ENCODE results near the gene GAN.

Gene GAN

GRCh38 chr16:81357711-81358260, 43.0 kb downstream of the GAN start:
- DNase-seq (ENCODE audit: low read depth, low spot score), result no peak

GRCh38 chr16:81358860-81359259, 44.1 kb downstream of the GAN start:
- no peak for DNase-seq (ENCODE audit: low read depth, low spot score)

DNA sequence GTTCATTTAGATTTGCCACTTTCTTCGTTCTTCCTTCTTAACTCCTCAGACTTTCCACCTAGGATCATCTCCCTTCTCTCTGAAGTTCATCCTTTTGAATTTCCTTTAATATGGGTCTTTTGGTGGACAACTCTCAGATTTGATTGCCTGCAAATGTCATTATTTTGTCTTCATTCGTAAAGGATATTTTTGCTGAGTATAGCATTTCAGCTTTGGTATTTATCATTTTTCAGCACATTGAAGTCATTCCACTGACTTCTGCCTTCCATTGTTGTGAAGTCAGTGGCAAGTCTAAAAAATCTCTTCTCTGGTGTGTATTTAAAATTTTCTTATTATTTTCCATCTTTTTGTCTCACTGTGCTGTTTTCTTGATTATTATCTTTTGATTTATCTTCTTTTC, 45.4 kb downstream of the GAN start:
- no peak for DNase-seq (ENCODE audit: low read depth, low spot score)

DNA sequence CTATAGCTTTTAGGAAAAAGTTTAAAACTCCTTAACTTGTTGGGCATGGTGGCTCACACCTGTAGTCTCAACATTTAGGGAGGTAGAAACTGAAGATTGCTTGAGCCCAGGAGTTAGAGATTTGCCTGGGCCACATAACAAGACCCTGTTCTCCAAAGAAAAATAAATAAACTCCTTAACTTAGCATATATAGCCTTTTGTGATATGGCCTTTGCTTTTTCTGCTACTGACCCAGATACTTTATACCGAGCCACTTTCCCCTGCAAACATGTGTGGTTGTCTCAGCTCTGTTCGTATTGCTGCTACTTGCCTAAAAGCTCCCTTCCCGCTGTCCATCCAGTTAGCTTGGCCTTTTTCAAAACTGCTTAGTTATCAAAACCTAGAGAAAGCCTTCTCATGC, 51.0 kb downstream of the GAN start:
- no peak for DNase-seq (ENCODE audit: low read depth, low spot score)

DNA sequence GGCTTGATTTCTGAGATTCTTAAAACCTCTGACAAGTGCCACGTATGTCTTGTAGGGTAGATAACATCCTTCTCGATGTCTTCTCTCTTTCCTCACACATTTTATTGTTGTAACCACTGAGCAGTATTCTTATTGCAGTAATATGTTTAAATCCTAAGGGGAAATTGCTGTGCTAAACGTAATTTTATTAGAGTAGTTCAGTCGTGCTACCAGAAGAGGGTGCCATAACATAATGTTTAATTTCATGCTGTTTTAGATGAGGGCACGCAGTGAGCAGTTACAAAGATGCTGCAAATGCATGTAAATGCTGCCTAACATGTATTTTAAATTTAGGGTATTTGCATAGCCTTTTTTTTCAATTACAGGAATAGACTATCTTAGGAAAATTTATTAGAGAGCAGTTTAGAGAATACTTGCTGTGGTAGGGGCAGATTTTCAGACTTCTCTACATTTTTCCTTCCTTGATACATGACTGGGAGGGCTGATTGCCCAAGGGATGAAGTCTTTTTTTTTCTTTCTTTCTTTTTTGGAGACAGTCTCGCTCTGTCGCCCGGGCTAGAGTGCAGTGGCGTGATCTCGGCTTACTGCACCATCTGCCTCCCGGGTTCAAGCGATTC, 51.7 kb downstream of the GAN start:
- DNase-seq (ENCODE audit: low read depth, low spot score), result no peak

DNA sequence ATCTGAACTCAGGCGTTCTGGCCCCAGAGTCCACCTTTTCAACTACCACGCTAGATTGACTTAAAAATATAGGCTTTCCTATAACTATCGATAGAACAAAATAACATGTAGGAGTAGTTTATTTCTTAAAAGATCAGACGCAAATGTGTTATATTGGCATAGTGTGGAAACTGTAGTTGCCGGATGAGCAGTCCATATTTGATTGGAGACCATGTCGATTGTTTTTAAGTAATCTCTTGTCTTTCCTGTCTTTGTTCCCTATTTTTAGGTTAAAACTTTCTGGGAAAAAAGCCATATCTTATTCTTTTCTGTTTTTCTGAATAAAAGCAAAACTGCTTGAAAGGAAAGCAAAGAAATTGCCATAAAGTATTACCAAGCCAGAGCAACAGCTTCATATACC, 53.1 kb downstream of the GAN start:
- no peak for DNase-seq (ENCODE audit: low read depth, low spot score)

GRCh38 chr16:81369888-81370504, 55.2 kb downstream of the GAN start:
- DNase-seq (ENCODE audit: low read depth, low spot score), result no peak

DNA sequence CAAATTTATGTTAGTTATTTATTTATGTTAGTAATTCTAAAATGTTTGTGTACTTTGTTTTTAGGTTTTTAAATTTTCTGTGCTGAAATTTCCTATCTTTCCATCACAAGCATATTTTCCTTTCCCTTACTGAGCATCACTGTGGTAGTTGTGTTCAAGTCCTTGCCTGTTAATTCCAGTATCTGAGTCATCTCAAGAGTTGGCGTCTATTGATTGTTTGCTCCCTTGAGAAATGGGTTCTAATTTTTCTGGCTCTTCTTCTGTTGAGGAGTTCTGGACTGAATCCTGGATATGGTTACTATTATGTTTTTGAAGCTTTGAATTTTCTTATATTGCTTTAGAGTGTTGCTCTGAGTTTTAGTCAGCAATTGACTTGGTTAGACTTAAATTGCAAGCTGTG, 56.3 kb downstream of the GAN start:
- DNase-seq (ENCODE audit: low read depth, low spot score), result no peak

- no peak for DNase-seq (ENCODE audit: low read depth, low spot score)
Observed at GRCh38 chr16:81374550-81374949, 59.8 kb downstream of the GAN start.

DNA sequence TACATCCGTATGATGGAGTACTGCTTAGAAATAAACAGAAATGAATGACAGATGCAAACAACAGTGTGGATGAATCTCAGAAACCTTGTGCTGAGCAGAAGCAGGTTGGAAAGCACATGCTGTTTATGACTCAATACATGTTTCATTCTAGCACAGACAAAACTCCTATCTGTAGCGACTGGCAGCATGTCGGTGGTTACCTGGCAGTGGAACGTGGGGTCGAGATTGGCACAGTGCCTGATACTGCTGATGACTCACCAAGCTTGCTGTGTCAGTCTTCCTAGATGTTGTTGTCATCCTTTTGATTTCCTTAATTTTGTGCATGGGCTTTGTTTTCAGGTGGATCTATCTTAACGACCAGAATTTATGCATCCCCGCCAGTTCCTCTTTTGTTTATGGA, 62.1 kb downstream of the GAN start:
- no peak for DNase-seq (ENCODE audit: low read depth, low spot score)

DNA sequence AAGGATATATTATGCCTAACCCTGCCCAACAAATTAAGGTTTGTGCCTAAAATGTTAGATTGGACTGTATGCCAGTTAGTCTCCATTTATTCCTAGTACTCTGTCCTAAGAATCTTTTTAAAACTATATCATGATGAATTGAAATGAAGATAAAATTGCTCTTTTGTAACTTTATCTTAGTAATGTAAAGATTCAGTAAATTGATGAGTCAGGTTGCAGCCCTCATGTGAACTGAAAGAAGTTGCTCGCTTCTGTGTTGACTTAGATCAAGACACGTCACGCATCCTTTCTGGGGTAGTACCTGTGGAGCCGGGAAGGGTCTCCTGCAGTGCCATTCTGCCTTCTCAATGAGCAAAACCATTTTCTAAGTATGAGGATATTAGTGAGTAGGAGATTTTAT, 63.3 kb downstream of the GAN start:
- no peak for DNase-seq (ENCODE audit: low read depth, low spot score)

DNA sequence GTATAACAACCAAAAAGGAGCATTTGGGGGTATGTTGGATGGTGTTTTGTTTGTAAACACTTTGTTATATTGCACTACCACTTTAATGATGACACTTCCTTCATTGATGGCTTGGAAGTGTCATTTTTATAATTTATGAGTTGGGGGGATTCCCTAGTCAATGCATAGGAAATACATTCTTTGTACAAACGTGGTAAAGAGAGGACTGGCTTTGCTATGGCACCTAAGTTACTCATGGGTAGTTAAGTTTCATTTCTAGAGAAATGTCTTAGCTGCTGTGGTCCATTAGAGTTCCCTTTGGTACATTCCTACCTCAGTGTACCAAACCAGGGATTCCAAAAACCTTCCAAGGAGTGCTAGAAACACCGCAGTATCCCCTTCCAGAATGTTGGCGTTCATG, 66.2 kb downstream of the GAN start:
- no peak for DNase-seq (ENCODE audit: low read depth, low spot score)

GRCh38 chr16:81384006-81384405, 69.2 kb downstream of the GAN start:
- no peak for DNase-seq (ENCODE audit: low read depth, low spot score)

DNA sequence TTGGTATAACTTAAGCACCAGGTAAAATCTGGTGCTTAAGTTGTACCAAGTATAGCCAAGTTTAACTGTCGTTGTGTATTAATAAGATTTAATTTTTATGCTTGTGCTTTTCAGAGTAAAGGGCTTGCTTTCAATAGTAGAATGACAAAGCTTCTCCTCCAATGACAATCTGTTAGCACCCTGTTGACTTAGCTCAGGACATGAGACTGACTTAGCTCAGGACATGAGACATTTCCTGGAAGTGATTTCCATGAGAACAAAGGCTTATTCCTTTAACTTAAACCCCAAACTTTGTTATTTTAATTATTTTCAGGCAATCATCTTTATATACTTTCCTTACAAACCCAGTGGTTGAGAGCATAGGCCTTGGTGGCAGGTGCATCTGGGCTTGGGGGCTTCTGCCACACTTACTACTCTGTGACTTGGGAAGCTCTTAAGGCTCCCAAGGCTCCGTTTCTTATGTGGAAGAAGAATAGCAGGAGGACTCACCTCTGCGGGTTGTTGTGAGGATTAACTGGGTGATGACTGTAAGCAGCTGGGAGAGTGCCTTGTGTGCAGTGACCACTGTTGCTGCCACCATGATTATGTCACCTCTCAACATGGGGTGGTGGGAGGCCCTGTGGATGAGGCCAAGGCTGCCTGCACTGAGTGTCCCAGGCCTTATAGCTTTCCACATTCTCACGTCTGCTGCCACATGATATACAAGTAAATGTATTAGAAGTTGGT, 70.4 kb downstream of the GAN start:
- DNase-seq (ENCODE audit: low read depth, low spot score), result no peak

DNA sequence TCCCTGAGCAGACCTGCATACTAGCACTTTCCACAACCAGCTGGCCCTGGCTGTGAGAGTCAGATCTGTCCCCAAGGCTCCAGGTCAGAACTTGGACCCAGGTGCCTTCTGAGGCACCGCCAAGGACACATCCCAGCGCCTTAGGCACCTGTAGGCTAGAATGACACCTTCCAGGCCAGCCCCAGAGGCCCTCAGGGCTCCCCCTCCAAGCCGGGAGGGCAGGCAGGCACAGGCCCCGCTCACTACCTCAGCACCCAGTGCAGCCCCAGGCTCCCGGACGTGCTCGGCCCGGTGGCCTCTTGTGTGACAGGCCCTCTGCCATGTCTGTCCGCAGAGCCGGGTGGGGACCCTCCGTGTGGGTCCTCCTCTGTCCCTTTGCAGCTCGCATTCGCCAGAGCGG, 73.6 kb downstream of the GAN start:
- DNase-seq (ENCODE audit: low read depth, low spot score), result no peak

- no peak for DNase-seq (ENCODE audit: low read depth, low spot score)
Observed at GRCh38 chr16:81390840-81391239, 76.1 kb downstream of the GAN start.

DNA sequence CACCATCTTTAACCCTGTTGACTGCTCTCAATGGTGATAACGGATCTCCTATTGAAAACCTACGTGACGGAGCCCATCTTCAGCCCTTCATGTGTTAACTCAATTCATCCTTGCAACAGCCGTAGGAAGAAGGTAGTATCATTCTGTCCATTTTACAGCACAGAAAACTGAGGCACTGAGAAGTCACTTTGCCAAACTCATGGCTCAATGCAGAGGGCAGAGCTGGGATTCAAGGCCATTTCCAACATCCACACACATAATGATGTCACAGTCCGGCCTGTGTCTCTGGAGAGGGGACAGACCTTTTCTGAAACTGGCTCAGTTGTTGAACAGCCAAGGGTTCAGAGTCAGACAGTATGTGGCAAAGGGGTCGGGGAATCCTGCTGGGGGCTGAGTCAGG, 77.2 kb downstream of the GAN start:
- DNase-seq (ENCODE audit: low read depth, low spot score), result no peak

- DNase-seq (ENCODE audit: low read depth, low spot score), result no peak
Observed at GRCh38 chr16:81394416-81394815, 79.7 kb downstream of the GAN start.

DNA sequence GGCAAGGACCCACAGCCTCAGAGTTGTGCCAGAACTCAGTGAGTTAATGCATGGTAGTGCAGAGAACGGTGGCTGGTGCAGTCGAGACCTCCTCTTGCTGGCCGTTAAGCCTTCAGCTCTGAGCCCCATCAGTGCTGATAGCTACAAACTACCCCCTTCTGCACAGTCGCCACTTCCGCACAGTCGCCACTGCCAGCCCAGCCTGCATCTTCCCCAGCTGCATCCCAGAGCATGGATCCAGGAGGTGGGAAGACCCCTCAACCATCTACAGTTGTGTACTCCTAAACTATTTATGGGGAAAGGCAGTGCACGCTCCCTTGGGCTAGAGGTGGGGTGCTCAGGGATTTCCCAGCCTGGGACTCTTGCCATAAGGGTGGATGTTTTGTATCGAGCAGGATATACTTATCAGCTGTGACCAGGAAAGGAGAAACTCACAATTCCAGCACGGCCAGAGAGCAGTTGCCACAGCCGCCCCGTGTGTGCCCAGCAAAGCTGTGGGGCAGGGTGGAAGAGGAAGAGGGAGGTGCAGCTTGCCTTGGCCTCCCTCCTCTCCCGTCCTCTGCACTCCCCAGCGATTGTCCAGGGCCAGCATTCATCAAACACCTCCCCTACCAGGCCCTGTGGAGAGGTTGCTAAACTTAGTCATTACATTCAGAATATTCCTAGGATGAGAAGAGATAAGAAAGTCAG, 80.3 kb downstream of the GAN start:
- DNase-seq (ENCODE audit: low read depth, low spot score), result no peak

GRCh38 chr16:81397058-81397878, 82.5 kb downstream of the GAN start:
- no peak for DNase-seq (ENCODE audit: low read depth, low spot score)

- no peak for DNase-seq (ENCODE audit: low read depth, low spot score)
Observed at GRCh38 chr16:81397879-81398520, 83.2 kb downstream of the GAN start.

All from activated CD4-positive, CD25-positive, alpha-beta regulatory T cell treated with anti-CD3 and anti-CD28 coated beads, Interleukin-2, amount 50 U/mL, for 16 hours (primary cell).